IMR-90 (cell line): Measurements from ENCODE around the gene NIPBL. TPM values are rescaled to one million over a fixed set of nuclear protein-coding genes. Genes with fewer than 3 reads are reported as not detected.
A peak's percentile ranks its signal among the peaks of the same experiment; 100 is the strongest.

ENCODE experiments used
- ATAC-seq: fragments of 200-7000 bp; cut with Tn5 transposase; 2 replicates; pipeline ENCODE4 v1.9.1; 2020; ENCODE audit warnings: low read depth, mild to moderate bottlenecking, moderate library complexity
- BruUV-seq: library from RNA; stranded (reverse); fragments of 400-500 nt; replicated peaks from 2 replicates; lab custom pipeline; 2021; lab: Mats Ljungman, UMichigan
- CTCF ChIA-PET: fragments of 300-600 bp; formaldehyde crosslinking; extraction: SDS; loops from one replicate; lab custom pipeline; 2021; ENCODE audit warnings: antibody characterized with exemption; lab: Yijun Ruan, JAX
- POLR2A ChIA-PET: fragments of 300-600 bp; sonication (Branson Sonifier 250); formaldehyde crosslinking; loops from one replicate; lab custom pipeline; 2022; ENCODE audit warnings: antibody characterized with exemption; ENCODE audit not compliant: unreplicated experiment; lab: Charles Lee
- DNase-seq: peaks from one replicate; pipeline ENCODE4 v3.0.0; 2013
- H2AFZ ChIP-seq: replicated peaks from 2 replicates; pipeline ENCODE3; 2013; ENCODE audit warnings: low read length, mild to moderate bottlenecking; ENCODE audit not compliant: poor library complexity
- H2AK5ac ChIP-seq: 2 replicates; pipeline ENCODE4 v1.6.1; 2013; ENCODE audit warnings: low read depth, low read length, inconsistent platforms
- H2AK9ac ChIP-seq: replicated peaks from 2 replicates; pipeline ENCODE3; 2013; ENCODE audit warnings: mild to moderate bottlenecking, low read depth, low read length, moderate library complexity; ENCODE audit not compliant: poor library complexity
- H2BK120ac ChIP-seq: 2 replicates; pipeline ENCODE4 v1.6.1; 2013; ENCODE audit warnings: low read depth, low read length, inconsistent platforms
- H2BK15ac ChIP-seq: 3 replicates; pipeline ENCODE4 v1.6.1; 2013; ENCODE audit warnings: low read depth, low read length, inconsistent platforms
- H2BK20ac ChIP-seq: 2 replicates; pipeline ENCODE4 v1.6.1; 2013; ENCODE audit warnings: low read depth, mild to moderate bottlenecking, inconsistent platforms, low read length, moderate library complexity
- H2BK5ac ChIP-seq: 2 replicates; pipeline ENCODE4 v1.6.1; 2013; ENCODE audit warnings: mild to moderate bottlenecking, low read depth, low read length, inconsistent platforms; ENCODE audit not compliant: poor library complexity, severe bottlenecking
- H3K14ac ChIP-seq: replicated peaks from 2 replicates; pipeline ENCODE4 v1.6.1; 2013; ENCODE audit warnings: low read depth, low read length, inconsistent platforms
- H3K18ac ChIP-seq: 2 replicates; pipeline ENCODE4 v1.6.1; 2013; ENCODE audit warnings: low read depth, low read length, control low read depth
- H3K23ac ChIP-seq: 2 replicates; pipeline ENCODE4 v1.6.1; 2013; ENCODE audit warnings: low read depth, low read length, inconsistent platforms
- H3K27ac ChIP-seq: 2 replicates; pipeline ENCODE4 v1.5.1; 2013; ENCODE audit warnings: mild to moderate bottlenecking, control low read depth, low read length; ENCODE audit not compliant: insufficient read depth
- H3K27me3 ChIP-seq: 2 replicates; pipeline ENCODE4 v1.6.1; 2013; ENCODE audit warnings: low read length; ENCODE audit not compliant: control insufficient read depth, insufficient read depth
- H3K36me3 ChIP-seq: 2 replicates; pipeline ENCODE4 v1.6.1; 2013; ENCODE audit warnings: low read length, mixed read lengths; ENCODE audit not compliant: control insufficient read depth, insufficient read depth
- H3K4ac ChIP-seq: 2 replicates; pipeline ENCODE4 v1.6.1; 2013; ENCODE audit warnings: low read depth, low read length, inconsistent platforms
- H3K4me1 ChIP-seq: 2 replicates; pipeline ENCODE4 v1.6.1; 2013; ENCODE audit warnings: low read length, mixed read lengths; ENCODE audit not compliant: control insufficient read depth, insufficient read depth
- H3K4me2 ChIP-seq: 2 replicates; pipeline ENCODE4 v1.6.1; 2013; ENCODE audit warnings: low read depth, mild to moderate bottlenecking, control low read depth, low read length, moderate library complexity
- H3K4me3 ChIP-seq: 2 replicates; pipeline ENCODE4 v1.5.1; 2013; ENCODE audit warnings: low read depth, mild to moderate bottlenecking, control low read depth, low read length, moderate library complexity; ENCODE audit not compliant: insufficient read depth
- H3K56ac ChIP-seq: 2 replicates; pipeline ENCODE4 v1.6.1; 2013; ENCODE audit warnings: low read length, inconsistent platforms; ENCODE audit not compliant: insufficient read depth; ENCODE audit errors: extremely low read depth
- H3K79me1 ChIP-seq, 2 experiments: 2 replicates each; pipeline ENCODE4 v1.6.1; 2013; ENCODE audit warnings: low read length in 2 of 2, inconsistent platforms in 1 of 2, low read depth in 1 of 2
- H3K9ac ChIP-seq: 2 replicates; pipeline ENCODE4 v1.6.1; 2013; ENCODE audit warnings: low read depth, low read length, control low read depth
- H3K9me1 ChIP-seq: 2 replicates; pipeline ENCODE4 v1.6.1; 2013; ENCODE audit warnings: low read length, inconsistent platforms; ENCODE audit not compliant: insufficient read depth
- H3K9me3 ChIP-seq: 2 replicates; pipeline ENCODE4 v1.6.1; 2013; ENCODE audit warnings: low read length; ENCODE audit not compliant: control insufficient read depth, insufficient read depth
- H4K20me1 ChIP-seq: 2 replicates; pipeline ENCODE4 v1.6.1; 2013; ENCODE audit warnings: low read length, inconsistent platforms; ENCODE audit not compliant: insufficient read depth
- H4K5ac ChIP-seq: 2 replicates; pipeline ENCODE4 v1.6.1; 2013; ENCODE audit warnings: mild to moderate bottlenecking, low read depth, low read length, control low read depth
- H4K8ac ChIP-seq, 2 experiments: 2 replicates each; pipeline ENCODE4 v1.6.1; 2013; ENCODE audit warnings: low read depth in 2 of 2, low read length in 2 of 2, control low read depth in 1 of 2, inconsistent platforms in 1 of 2
- H4K91ac ChIP-seq: 2 replicates; pipeline ENCODE4 v1.6.1; 2013; ENCODE audit warnings: low read depth, low read length, inconsistent platforms; ENCODE audit not compliant: insufficient read depth
- BHLHE40 ChIP-seq: fragments of 150-350 bp; IDR thresholded peaks from 2 replicates; pipeline ENCODE4 v1.6.1; 2016; ENCODE audit warnings: mild to moderate bottlenecking, low read depth, low read length
- CEBPB ChIP-seq: IDR thresholded peaks from 2 replicates; pipeline ENCODE4 v1.6.1; 2012; ENCODE audit warnings: low read depth, low read length, improper control_type of control experiment
- CHD1 ChIP-seq: IDR thresholded peaks from 2 replicates; pipeline ENCODE4 v1.6.1; 2012; ENCODE audit warnings: low read depth, low read length, improper control_type of control experiment
- CTCF ChIP-seq: conservative IDR thresholded peaks from 2 replicates; pipeline ENCODE4 v1.5.1; 2012; ENCODE audit warnings: mild to moderate bottlenecking, low read depth, low read length, improper control_type of control experiment
- FOS ChIP-seq: fragments of 150-350 bp; IDR thresholded peaks from 2 replicates; pipeline ENCODE4 v1.6.1; 2016; ENCODE audit warnings: low read depth, low read length
- MXI1 ChIP-seq: IDR thresholded peaks from 2 replicates; pipeline ENCODE4 v1.6.1; 2012; ENCODE audit warnings: low read depth, mild to moderate bottlenecking, low read length, moderate library complexity, borderline replicate concordance
- NFE2L2 ChIP-seq: fragments of 150-350 bp; IDR thresholded peaks from 2 replicates; pipeline ENCODE4 v1.6.1; 2016; ENCODE audit warnings: low read depth, mild to moderate bottlenecking, low read length
- POLR2A ChIP-seq: IDR thresholded peaks from 2 replicates; pipeline ENCODE4 v1.6.1; 2012; ENCODE audit warnings: mild to moderate bottlenecking, low read depth, low read length
- RAD21 ChIP-seq: IDR thresholded peaks from 2 replicates; pipeline ENCODE4 v1.6.1; 2012; ENCODE audit warnings: low read length, improper control_type of control experiment
- RCOR1 ChIP-seq: IDR thresholded peaks from 2 replicates; pipeline ENCODE4 v1.6.1; 2012; ENCODE audit warnings: mild to moderate bottlenecking, low read length, improper control_type of control experiment; ENCODE audit not compliant: insufficient replicate concordance
- RFX5 ChIP-seq: IDR thresholded peaks from 2 replicates; pipeline ENCODE4 v1.8.0; 2012; ENCODE audit warnings: low read depth, mild to moderate bottlenecking, low read length, moderate library complexity
- SMC3 ChIP-seq: fragments of 150-350 bp; IDR thresholded peaks from 2 replicates; pipeline ENCODE4 v1.6.1; 2016; ENCODE audit warnings: low read depth, mild to moderate bottlenecking, antibody characterized with exemption, low read length, moderate library complexity
- USF2 ChIP-seq: fragments of 150-350 bp; IDR thresholded peaks from 2 replicates; pipeline ENCODE4 v1.6.1; 2017; ENCODE audit warnings: mild to moderate bottlenecking, antibody characterized with exemption, low read length, low read depth
- WGBS, 2 experiments: methylation state at CpG; one replicate each; pipeline versions ENCODE4 v1.1.5 to v1.1.7; 2013; ENCODE audit warnings: missing lambda C conversion rate in 2 of 2; ENCODE audit not compliant: insufficient read length in 1 of 2; ENCODE audit errors: extremely low coverage in 2 of 2; 5-methylcytosine and 5-hydroxymethylcytosine counted together
- dilution Hi-C: fragments of 300-500 bp; cut with HindIII; formaldehyde crosslinking; loops from one replicate; pipeline ENCODE4 v1.14.3; 2018; ENCODE audit warnings: low sequenced_read_pairs; ENCODE audit not compliant: unreplicated experiment
- in situ Hi-C: fragments of 300-500 bp; cut with MboI; formaldehyde crosslinking; loops from 3 replicates; pipeline ENCODE4 v1.14.3; 2019; ENCODE audit warnings: low sequenced_read_pairs, inconsistent platforms, mixed read lengths
- intact Hi-C: fragments of 100-400 bp; cut with micrococcal nuclease; formaldehyde crosslinking; loops from 2 replicates; pipeline ENCODE4 v1.10.0; 2022
- polyA plus RNA-seq, 3 experiments: library from polyadenylated mRNA; depleted of rRNA; stranded (reverse); fragments of >200 nt; gene quantifications; 2 replicates each; pipeline ENCODE4 v1.2.3, GENCODE V29; 2012; ENCODE audit warnings: low replicate concordance in 1 of 3
- total RNA-seq: library from RNA; depleted of rRNA; stranded (reverse); fragments of >200 nt; gene quantifications from 2 replicates; pipeline ENCODE4 v1.2.3, GENCODE V29; 2012
- TF ChIP-seq, protein P1 (sequence below): fragments of 150-350 bp; IDR thresholded peaks from 2 replicates; pipeline ENCODE4 v1.6.1; 2016; ENCODE audit warnings: low read depth, mild to moderate bottlenecking, low read length, moderate library complexity, borderline replicate concordance

The NIPBL gene
- total and polyA plus RNA-seq, 2 of the 4 experiments (the other 2 are of a cell fraction), result 8.4 to 46.4 TPM

GRCh38 chr5:36985387-36985786 lies 108.8 kb downstream of the NIPBL start:
- no peak overlapping the region for H4K5ac ChIP-seq
- in situ Hi-C loops (no loop called here), dilution Hi-C loops (no loop called here), intact Hi-C loops (no loop called here)
- H3K18ac ChIP-seq, result no peak overlapping the region
- H3K4me3 ChIP-seq, result no peak overlapping the region
- H3K36me3 ChIP-seq, result peaks cover 5% of the 10 kb centered on the region
- H3K27ac ChIP-seq, result no peak overlapping the region
- H3K79me1 ChIP-seq, result peaks cover 17 to 32% of the 10 kb centered on the region in 2 experiments; a peak in 3 of 4 replicates
- DNase-seq (peak; percentile 56), ATAC-seq (no peak)
- H3K9ac ChIP-seq, result no peak overlapping the region
- ChIA-PET CTCF (no interaction called here), POLR2A (no interaction called here)
- no peak overlapping the region for H4K8ac ChIP-seq
- H3K9me3 ChIP-seq, result no peaks in the 10 kb centered on the region
- TSS peak; percentile 88 for BruUV-seq
- 62% methylated on average over 5 of the region's 10 CpGs; no CpG with 5 or more reads in 1 of the 2 experiments for WGBS, 2 experiments
- H2AK9ac ChIP-seq, result no peak overlapping the region
- no peak overlapping the region for H3K4me2 ChIP-seq
- H3K4me1 ChIP-seq, result no peaks in the 10 kb centered on the region; the same call in 1 of the 2 replicates
- TF ChIP-seq CHD1, result no peak
- no peak for TF ChIP-seq NFE2L2
- no peak for TF ChIP-seq RFX5
- TF ChIP-seq FOS, result 0 out of 2 replicates have a peak, but pooled peaks have one; percentile 8
- TF ChIP-seq BHLHE40, result peak; percentile 9; the same call in 1 of the 2 replicates
- no peak for TF ChIP-seq RAD21
- TF ChIP-seq SMC3, result no peak
- TF ChIP-seq USF2, result no peak
- TF ChIP-seq MXI1, result no peak
- TF ChIP-seq POLR2A, result no peak
- TF ChIP-seq RCOR1, result no peak
- TF ChIP-seq, protein P1, sequence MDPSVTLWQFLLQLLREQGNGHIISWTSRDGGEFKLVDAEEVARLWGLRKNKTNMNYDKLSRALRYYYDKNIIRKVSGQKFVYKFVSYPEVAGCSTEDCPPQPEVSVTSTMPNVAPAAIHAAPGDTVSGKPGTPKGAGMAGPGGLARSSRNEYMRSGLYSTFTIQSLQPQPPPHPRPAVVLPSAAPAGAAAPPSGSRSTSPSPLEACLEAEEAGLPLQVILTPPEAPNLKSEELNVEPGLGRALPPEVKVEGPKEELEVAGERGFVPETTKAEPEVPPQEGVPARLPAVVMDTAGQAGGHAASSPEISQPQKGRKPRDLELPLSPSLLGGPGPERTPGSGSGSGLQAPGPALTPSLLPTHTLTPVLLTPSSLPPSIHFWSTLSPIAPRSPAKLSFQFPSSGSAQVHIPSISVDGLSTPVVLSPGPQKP, result no peak
- TF ChIP-seq CEBPB, result no peak
- no peak for TF ChIP-seq CTCF
- no peaks in the 10 kb centered on the region for H3K27me3 ChIP-seq
- no peak overlapping the region for H2AFZ ChIP-seq
- no peak overlapping the region for H2BK120ac ChIP-seq
- no peak overlapping the region for H3K4ac ChIP-seq
- H3K23ac ChIP-seq, result no peak overlapping the region; the same call in 1 of the 2 replicates
- peaks cover 13% of the 10 kb centered on the region; the same call in 1 of the 2 replicates for H4K20me1 ChIP-seq
- no peak overlapping the region for H4K91ac ChIP-seq
- no peak overlapping the region for H2BK20ac ChIP-seq
- 0 out of 2 replicates have a peak, but pooled peaks cover 4% of the 10 kb centered on the region for H3K9me1 ChIP-seq
- H2BK15ac ChIP-seq, result no peak overlapping the region
- no peak overlapping the region; the same call in 1 of the 2 replicates for H3K14ac ChIP-seq
- no peak overlapping the region for H3K56ac ChIP-seq
- H2BK5ac ChIP-seq, result no peak overlapping the region
- no peak overlapping the region for H2AK5ac ChIP-seq
